ENCODE results near the gene USP31.
A peak's percentile ranks its signal among the peaks of the same experiment; 100 is the strongest.

GRCh38 chr16:23082161-23082788, 67.0 kb downstream of the USP31 start:
- TF ChIP-seq CTCF (IDR thresholded peaks at IDR 0.05), result peak in 1 of 12 donors; percentile 20
- TF ChIP-seq POLR2A (IDR thresholded peaks at IDR 0.05), result no peak
